K562 (cell line): ENCODE measurements around the gene EHBP1. TPM values are rescaled to one million over a fixed set of nuclear protein-coding genes. Genes with fewer than 3 reads are reported as not detected.

ENCODE experiments used
- ATAC-seq: fragments of 200-7000 bp; cut with Tn5 transposase; 3 replicates; pipeline ENCODE4 v1.9.1; 2020; ENCODE audit warnings: moderate library complexity
- BruUV-seq: library from RNA; stranded (reverse); fragments of 400-500 nt; replicated peaks from 2 replicates; lab custom pipeline; 2021; lab: Mats Ljungman, UMichigan
- CTCF ChIA-PET: fragments of 300-600 bp; formaldehyde crosslinking; extraction: SDS; loops from one replicate; lab custom pipeline; 2021; ENCODE audit warnings: low intra/inter-chr PET ratio; lab: Yijun Ruan, JAX
- POLR2A ChIA-PET: fragments of 300-600, 350-650 bp; sonication (Branson Sonifier 250); formaldehyde crosslinking; extraction: SDS; loops from one replicate; lab custom pipeline; 2021; ENCODE audit warnings: antibody characterized with exemption, inconsistent platforms; lab: Yijun Ruan, JAX
- DNase-seq, 4 experiments: peaks; one replicate each; pipeline versions ENCODE4 v3.0.0 to v3.0.0-alpha.2; 2011 to 2018; ENCODE audit warnings: low spot score in 3 of 4, mixed read lengths in 3 of 4; ENCODE audit errors: extremely low read depth in 1 of 4
- FAIRE-seq: peaks from 2 replicates; lab custom pipeline; 2011; peaks lifted over from hg19 to GRCh38; lab: Jason Lieb, UNC
- H2AFZ ChIP-seq: 2 replicates; pipeline ENCODE4 v1.6.0; 2011; ENCODE audit warnings: low read depth, low read length, control low read depth, inconsistent platforms
- H3K27ac ChIP-seq: fragments of 200-600 bp; 3 replicates; pipeline ENCODE4 v1.8.0; 2011; ENCODE audit warnings: low read depth, mild to moderate bottlenecking, control low read depth, inconsistent platforms, low read length, moderate library complexity, mixed read lengths; ENCODE audit errors: extremely low read depth
- H3K27me3 ChIP-seq, 2 experiments: fragments of 300-600 bp in 1 of 2; 2 replicates in 1 of 2; 3 replicates in 1 of 2; pipeline versions ENCODE4 v1.6.0 to v1.8.0; 2011; ENCODE audit warnings: inconsistent platforms in 2 of 2, low read length in 2 of 2, mild to moderate bottlenecking in 1 of 2, mixed read lengths in 1 of 2, moderate library complexity in 1 of 2; ENCODE audit not compliant: control insufficient read depth in 2 of 2, insufficient read depth in 2 of 2
- H3K36me3 ChIP-seq: fragments of 300-600 bp; 3 replicates; pipeline ENCODE4 v1.8.0; 2011; ENCODE audit warnings: mild to moderate bottlenecking, low read length, inconsistent platforms; ENCODE audit not compliant: control insufficient read depth, insufficient read depth
- H3K4me1 ChIP-seq, 2 experiments: fragments of 200-600 bp in 1 of 2; replicated peaks in 1 of 2; 2 replicates in 1 of 2; 3 replicates in 1 of 2; pipeline versions ENCODE4 v1.5.1 to v1.8.0; 2011; ENCODE audit warnings: inconsistent platforms in 2 of 2, low read length in 2 of 2, mild to moderate bottlenecking in 1 of 2, mixed read lengths in 1 of 2, moderate library complexity in 1 of 2; ENCODE audit not compliant: control insufficient read depth in 2 of 2, insufficient read depth in 2 of 2
- H3K4me2 ChIP-seq: 2 replicates; pipeline ENCODE4 v1.6.1; 2011; ENCODE audit warnings: low read length, control low read depth, inconsistent platforms, mixed read lengths; ENCODE audit not compliant: insufficient read depth
- H3K4me3 ChIP-seq: fragments of 200-600 bp; sonication (generic), shearing (Covaris generic); 2 replicates; pipeline ENCODE4 v1.5.1; 2016; ENCODE audit warnings: control low read depth, inconsistent platforms
- H3K79me2 ChIP-seq: fragments of 200-600 bp; 3 replicates; pipeline ENCODE4 v1.8.0; 2011; ENCODE audit warnings: low read length, inconsistent platforms; ENCODE audit not compliant: control insufficient read depth, insufficient read depth
- H3K9ac ChIP-seq, 2 experiments: 2 replicates each; pipeline versions ENCODE4 v1.6.0 to v1.6.1; 2011; ENCODE audit warnings: low read depth in 2 of 2, low read length in 2 of 2, control low read depth in 1 of 2, inconsistent platforms in 1 of 2, mild to moderate bottlenecking in 1 of 2, mixed read lengths in 1 of 2; ENCODE audit not compliant: insufficient read depth in 1 of 2
- H3K9me1 ChIP-seq: one replicate; pipeline ENCODE4 v1.6.0; 2011; ENCODE audit warnings: inconsistent platforms, mild to moderate bottlenecking, low read length, moderate library complexity; ENCODE audit not compliant: control insufficient read depth, insufficient read depth
- H3K9me3 ChIP-seq: replicated peaks from 2 replicates; pipeline ENCODE4 v1.5.1; 2011; ENCODE audit warnings: low read depth, low read length, inconsistent platforms; ENCODE audit not compliant: control insufficient read depth, insufficient read depth
- H4K20me1 ChIP-seq: replicated peaks from 2 replicates; pipeline ENCODE4 v1.6.1; 2011; ENCODE audit warnings: low read length, inconsistent platforms, mixed read lengths; ENCODE audit not compliant: control insufficient read depth, insufficient read depth
- GTF2A2 ChIP-seq: IDR thresholded peaks from 2 replicates; pipeline ENCODE4 v1.6.1; 2016; ENCODE audit warnings: mild to moderate bottlenecking, missing genetic modification characterization, missing compliant biosample characterization
- LARP7 ChIP-seq: fragments of 450-650 bp; IDR thresholded peaks from 2 replicates; pipeline ENCODE4 v1.6.1; 2016
- NRF1 ChIP-seq, 2 experiments: fragments of 450-650 bp; IDR thresholded peaks in 1 of 2; conservative IDR thresholded peaks in 1 of 2; 2 replicates each; pipeline ENCODE4 v1.6.1; 2014; ENCODE audit warnings: mild to moderate bottlenecking in 2 of 2
- PML ChIP-seq: IDR thresholded peaks from 2 replicates; pipeline ENCODE4 v1.6.1; 2012; ENCODE audit warnings: low read length, inconsistent platforms
- SMAD1 ChIP-seq: fragments of 150-350 bp; IDR thresholded peaks from 2 replicates; pipeline ENCODE4 v1.6.1; 2014; ENCODE audit warnings: low read length, low read depth; ENCODE audit not compliant: partially characterized antibody
- ZNF507 ChIP-seq: conservative IDR thresholded peaks from 2 replicates; pipeline ENCODE4 v1.6.1; 2017; ENCODE audit warnings: missing genetic modification characterization, missing compliant biosample characterization
- WGBS: fragments of 100-300 bp; shearing (Covaris generic); methylation state at CpG from one replicate; pipeline ENCODE4 v1.1.6; 2016; ENCODE audit warnings: low coverage, mixed read lengths; ENCODE audit not compliant: insufficient coverage; ENCODE audit errors: missing lambda C conversion rate; 5-methylcytosine and 5-hydroxymethylcytosine counted together
- in situ Hi-C: fragments of 300-500 bp; cut with MboI; formaldehyde crosslinking; loops from 4 replicates; pipeline ENCODE4 v1.15.0; 2018; ENCODE audit warnings: inconsistent platforms, mixed read lengths
- intact Hi-C: fragments of 100-400 bp; cut with micrococcal nuclease; formaldehyde crosslinking; loops from 2 replicates; pipeline ENCODE4 v1.14.2; 2022
- polyA plus RNA-seq, 8 experiments: library from polyadenylated mRNA; depleted of rRNA in 4 of 8; stranded (reverse) in 5 of 8; unstranded in 3 of 8; fragments of >200 nt; fragmentation: Nextera tagmentation in 2 of 8; fragmentation: Illumina TruSeq in 1 of 8; extraction: Ambion mirVana in 2 of 8; extraction: Trizol in 1 of 8; gene quantifications; 2 replicates each; pipeline versions ENCODE4 v1.2.1 to v1.2.3, GENCODE V29; 2011 to 2014; ENCODE audit warnings: inconsistent platforms in 1 of 8, missing spikeins in 1 of 8
- total RNA-seq, 7 experiments: library from RNA; depleted of rRNA in 6 of 7; stranded (reverse); fragments of >200 nt in 6 of 7; fragmentation: Illumina TruSeq in 2 of 7; extraction: Trizol in 2 of 7; gene quantifications; 2 replicates each; pipeline versions ENCODE4 v1.2.1 to v1.2.3, GENCODE V29; 2011 to 2021; ENCODE audit warnings: low replicate concordance in 1 of 7
- TF ChIP-seq, protein P1 (sequence below): fragments of 250-450 bp; sonication (Bioruptor Pico); IDR thresholded peaks from 2 replicates; pipeline ENCODE4 v1.5.0; 2021
- TF ChIP-seq, protein P2 (sequence below): fragments of 250-450 bp; sonication (Bioruptor Pico); IDR thresholded peaks from 2 replicates; pipeline ENCODE4 v1.5.0; 2021; ENCODE audit warnings: mild to moderate bottlenecking, moderate library complexity
- TF ChIP-seq, protein P3 (sequence below): fragments of 250-450 bp; sonication (Bioruptor Pico); IDR thresholded peaks from 2 replicates; pipeline ENCODE4 v1.4.0; 2020; ENCODE audit warnings: mild to moderate bottlenecking
- TF ChIP-seq, protein P4 (sequence below): fragments of 450-650 bp; IDR thresholded peaks from 2 replicates; pipeline ENCODE4 v1.6.1; 2018; ENCODE audit warnings: mild to moderate bottlenecking, low read depth; ENCODE audit not compliant: partially characterized antibody
- TF ChIP-seq, protein P5 (sequence below): fragments of 450-650 bp; IDR thresholded peaks from 2 replicates; pipeline ENCODE4 v1.6.1; 2018; ENCODE audit not compliant: partially characterized antibody

EHBP1 gene
- total and polyA plus RNA-seq, 9 of the 15 experiments (the other 6 are each of a cell fraction or from before 2014, with no cell fraction given), result 8.9 to 26.6 (median 19.3) TPM

DNA sequence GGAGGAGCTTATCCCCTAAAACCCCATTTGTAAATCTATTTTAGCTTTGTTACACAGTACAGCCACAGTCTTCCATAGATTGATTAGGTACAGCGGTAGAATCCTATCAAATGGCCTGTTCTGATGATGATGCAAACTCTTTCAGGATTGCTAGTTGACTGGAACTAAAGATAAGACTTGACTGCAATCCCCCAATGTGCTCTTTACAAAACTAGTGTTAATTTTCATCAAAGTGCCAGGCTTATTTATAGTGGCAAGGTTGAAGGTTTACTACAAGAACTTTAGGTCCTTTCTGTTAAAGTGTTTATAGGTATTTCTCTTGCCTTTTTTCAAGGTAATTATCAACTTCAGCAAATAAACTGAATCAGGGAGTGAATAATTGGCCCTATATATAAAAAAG is 336.1 kb downstream of the EHBP1 start:
- H3K4me1 ChIP-seq, result peaks cover 7 to 19% of the 10 kb centered on the region in 2 experiments
- BruUV-seq, result no TSS peak
- ATAC-seq (peak; percentile 84), FAIRE-seq (peak; percentile 57), DNase-seq (peak in 2 of 4 experiments; percentile 19 to 43)
- CTCF ChIA-PET, result no interaction called here
- no peaks in the 10 kb centered on the region for H3K9me1 ChIP-seq
- 0% methylated on average over 1 of the region's 1 CpG for WGBS
- POLR2A ChIA-PET, result interaction anchor here (1.4 kb wide), 1 partner anchor 9 kb away, joined by 5 read pairs; the partner anchor contains the start of gene OTX1
- intact Hi-C loops (no loop called here), in situ Hi-C loops (no loop called here)
- H3K9ac ChIP-seq, result no peak overlapping the region
- no peaks in the 10 kb centered on the region; the same call in 1 of the 2 replicates for H3K9me3 ChIP-seq
- H3K36me3 ChIP-seq, result peaks cover 2% of the 10 kb centered on the region; the same call in 2 of the 3 replicates
- no peaks in the 10 kb centered on the region for H3K79me2 ChIP-seq
- peak overlapping the region; percentile 52; the same call in 1 of the 2 replicates for H2AFZ ChIP-seq
- H4K20me1 ChIP-seq, result no peaks in the 10 kb centered on the region
- peak overlapping the region; percentile 39; the same call in 1 of the 3 replicates for H3K27ac ChIP-seq
- H3K4me2 ChIP-seq, result peak overlapping the region; percentile 6; the same call in 1 of the 2 replicates
- no peaks in the 10 kb centered on the region for H3K27me3 ChIP-seq
- H3K4me3 ChIP-seq, result no peak overlapping the region
- no peak for TF ChIP-seq NRF1 (conservative IDR thresholded peaks at IDR 0.05 in 1 of 2, IDR thresholded peaks at IDR 0.05 in 1 of 2)
- TF ChIP-seq, protein P1, sequence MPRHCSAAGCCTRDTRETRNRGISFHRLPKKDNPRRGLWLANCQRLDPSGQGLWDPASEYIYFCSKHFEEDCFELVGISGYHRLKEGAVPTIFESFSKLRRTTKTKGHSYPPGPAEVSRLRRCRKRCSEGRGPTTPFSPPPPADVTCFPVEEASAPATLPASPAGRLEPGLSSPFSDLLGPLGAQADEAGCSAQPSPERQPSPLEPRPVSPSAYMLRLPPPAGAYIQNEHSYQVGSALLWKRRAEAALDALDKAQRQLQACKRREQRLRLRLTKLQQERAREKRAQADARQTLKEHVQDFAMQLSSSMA (CRISPR knock-in tag), result no peak
- TF ChIP-seq ZNF507 (tag), result no peak
- TF ChIP-seq, protein P2, sequence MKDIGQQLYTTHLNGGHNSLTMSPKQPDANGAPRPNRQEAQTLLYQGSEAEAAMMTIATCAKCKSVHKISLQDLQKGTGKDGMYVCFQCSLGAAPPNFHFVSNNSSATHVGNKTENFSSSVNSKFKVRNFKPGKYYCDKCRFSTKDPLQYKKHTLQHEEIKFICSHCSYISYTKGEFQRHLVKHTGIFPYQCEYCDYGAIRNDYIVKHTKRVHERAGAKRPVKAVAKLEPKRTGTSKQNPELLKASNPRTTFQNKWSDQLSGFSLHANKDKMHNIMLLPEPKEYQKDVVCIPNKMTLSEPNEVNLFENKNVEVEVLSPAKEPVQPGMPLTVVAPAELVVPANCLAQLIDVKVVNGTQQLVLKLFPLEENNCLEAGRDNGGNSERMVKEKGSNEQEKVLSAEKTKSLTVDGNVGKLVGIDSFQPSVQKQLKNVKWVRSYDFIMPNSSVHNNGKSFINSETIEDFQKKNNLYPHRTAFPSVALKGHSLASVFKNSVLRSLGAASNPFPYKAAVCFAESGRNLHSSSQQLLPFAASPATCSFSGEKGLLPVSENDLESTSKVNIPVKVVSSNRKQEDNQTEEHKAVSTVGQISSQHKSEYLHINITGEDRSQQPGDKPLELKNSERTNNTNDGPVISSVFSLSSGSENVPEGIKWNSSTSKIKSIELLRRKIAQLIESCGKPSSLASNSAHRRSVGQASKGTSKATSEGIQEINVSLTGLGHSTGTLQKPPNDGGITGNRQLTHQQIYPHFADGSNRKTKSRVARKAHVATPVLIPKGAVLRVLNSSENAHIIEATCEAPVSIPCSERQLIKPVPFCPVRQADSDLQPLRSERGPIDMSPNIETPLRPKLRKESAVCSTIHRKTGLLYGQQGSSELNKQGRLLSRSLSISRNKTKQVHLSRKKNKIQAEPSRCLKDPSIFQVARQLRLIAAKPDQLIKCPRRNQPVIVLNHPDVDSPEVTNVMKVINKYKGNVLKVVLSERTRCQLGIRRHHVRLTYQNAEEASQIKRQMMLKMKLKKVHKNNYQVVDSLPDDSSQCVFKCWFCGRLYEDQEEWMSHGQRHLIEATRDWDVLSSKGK (CRISPR knock-in tag), result no peak
- no peak for TF ChIP-seq SMAD1
- TF ChIP-seq PML, result no peak
- TF ChIP-seq, protein P3, sequence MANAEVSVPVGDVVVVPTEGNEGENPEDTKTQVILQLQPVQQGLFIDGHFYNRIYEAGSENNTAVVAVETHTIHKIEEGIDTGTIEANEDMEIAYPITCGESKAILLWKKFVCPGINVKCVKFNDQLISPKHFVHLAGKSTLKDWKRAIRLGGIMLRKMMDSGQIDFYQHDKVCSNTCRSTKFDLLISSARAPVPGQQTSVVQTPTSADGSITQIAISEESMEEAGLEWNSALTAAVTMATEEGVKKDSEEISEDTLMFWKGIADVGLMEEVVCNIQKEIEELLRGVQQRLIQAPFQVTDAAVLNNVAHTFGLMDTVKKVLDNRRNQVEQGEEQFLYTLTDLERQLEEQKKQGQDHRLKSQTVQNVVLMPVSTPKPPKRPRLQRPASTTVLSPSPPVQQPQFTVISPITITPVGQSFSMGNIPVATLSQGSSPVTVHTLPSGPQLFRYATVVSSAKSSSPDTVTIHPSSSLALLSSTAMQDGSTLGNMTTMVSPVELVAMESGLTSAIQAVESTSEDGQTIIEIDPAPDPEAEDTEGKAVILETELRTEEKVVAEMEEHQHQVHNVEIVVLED (CRISPR knock-in tag), result no peak
- TF ChIP-seq, protein P4, sequence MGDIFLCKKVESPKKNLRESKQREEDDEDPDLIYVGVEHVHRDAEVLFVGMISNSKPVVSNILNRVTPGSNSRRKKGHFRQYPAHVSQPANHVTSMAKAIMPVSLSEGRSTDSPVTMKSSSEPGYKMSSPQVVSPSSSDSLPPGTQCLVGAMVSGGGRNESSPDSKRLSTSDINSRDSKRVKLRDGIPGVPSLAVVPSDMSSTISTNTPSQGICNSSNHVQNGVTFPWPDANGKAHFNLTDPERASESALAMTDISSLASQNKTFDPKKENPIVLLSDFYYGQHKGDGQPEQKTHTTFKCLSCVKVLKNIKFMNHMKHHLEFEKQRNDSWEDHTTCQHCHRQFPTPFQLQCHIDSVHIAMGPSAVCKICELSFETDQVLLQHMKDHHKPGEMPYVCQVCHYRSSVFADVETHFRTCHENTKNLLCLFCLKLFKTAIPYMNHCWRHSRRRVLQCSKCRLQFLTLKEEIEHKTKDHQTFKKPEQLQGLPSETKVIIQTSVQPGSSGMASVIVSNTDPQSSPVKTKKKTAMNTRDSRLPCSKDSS, result no peak
- TF ChIP-seq LARP7, result no peak
- no peak for TF ChIP-seq GTF2A2 (tag)
- TF ChIP-seq, protein P5, sequence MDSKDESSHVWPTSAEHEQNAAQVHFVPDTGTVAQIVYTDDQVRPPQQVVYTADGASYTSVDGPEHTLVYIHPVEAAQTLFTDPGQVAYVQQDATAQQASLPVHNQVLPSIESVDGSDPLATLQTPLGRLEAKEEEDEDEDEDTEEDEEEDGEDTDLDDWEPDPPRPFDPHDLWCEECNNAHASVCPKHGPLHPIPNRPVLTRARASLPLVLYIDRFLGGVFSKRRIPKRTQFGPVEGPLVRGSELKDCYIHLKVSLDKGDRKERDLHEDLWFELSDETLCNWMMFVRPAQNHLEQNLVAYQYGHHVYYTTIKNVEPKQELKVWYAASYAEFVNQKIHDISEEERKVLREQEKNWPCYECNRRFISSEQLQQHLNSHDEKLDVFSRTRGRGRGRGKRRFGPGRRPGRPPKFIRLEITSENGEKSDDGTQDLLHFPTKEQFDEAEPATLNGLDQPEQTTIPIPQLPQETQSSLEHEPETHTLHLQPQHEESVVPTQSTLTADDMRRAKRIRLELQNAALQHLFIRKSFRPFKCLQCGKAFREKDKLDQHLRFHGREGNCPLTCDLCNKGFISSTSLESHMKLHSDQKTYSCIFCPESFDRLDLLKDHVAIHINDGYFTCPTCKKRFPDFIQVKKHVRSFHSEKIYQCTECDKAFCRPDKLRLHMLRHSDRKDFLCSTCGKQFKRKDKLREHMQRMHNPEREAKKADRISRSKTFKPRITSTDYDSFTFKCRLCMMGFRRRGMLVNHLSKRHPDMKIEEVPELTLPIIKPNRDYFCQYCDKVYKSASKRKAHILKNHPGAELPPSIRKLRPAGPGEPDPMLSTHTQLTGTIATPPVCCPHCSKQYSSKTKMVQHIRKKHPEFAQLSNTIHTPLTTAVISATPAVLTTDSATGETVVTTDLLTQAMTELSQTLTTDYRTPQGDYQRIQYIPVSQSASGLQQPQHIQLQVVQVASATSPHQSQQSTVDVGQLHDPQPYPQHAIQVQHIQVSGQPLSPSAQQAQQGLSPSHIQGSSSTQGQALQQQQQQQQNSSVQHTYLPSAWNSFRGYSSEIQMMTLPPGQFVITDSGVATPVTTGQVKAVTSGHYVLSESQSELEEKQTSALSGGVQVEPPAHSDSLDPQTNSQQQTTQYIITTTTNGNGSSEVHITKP, result no peak
